HepG2 (cell line): Measurements from ENCODE around the gene RPL34. TPM values are rescaled to one million over a fixed set of nuclear protein-coding genes. Genes with fewer than 3 reads are reported as not detected.
A peak's percentile ranks its signal among the peaks of the same experiment; 100 is the strongest.

Experiments used
- ATAC-seq: fragments of 200-7000 bp; cut with Tn5 transposase; 3 replicates; pipeline ENCODE4 v1.9.1; 2020; ENCODE audit warnings: mild to moderate bottlenecking, moderate library complexity
- BruUV-seq: library from RNA; stranded (reverse); fragments of 400-500 nt; replicated peaks from 2 replicates; lab custom pipeline; 2021; lab: Mats Ljungman, UMichigan
- CTCF ChIA-PET: fragments of 300-600 bp; formaldehyde crosslinking; extraction: SDS; loops from one replicate; lab custom pipeline; 2021; ENCODE audit warnings: low total read pairs, inconsistent platforms, low intra/inter-chr PET ratio; lab: Yijun Ruan, JAX
- POLR2A ChIA-PET: fragments of 350-600 bp; sonication (Branson Sonifier 250); formaldehyde crosslinking; loops from one replicate; lab custom pipeline; 2020; ENCODE audit warnings: antibody characterized with exemption, inconsistent platforms; lab: Yijun Ruan, JAX
- DNase-seq: peaks from one replicate; pipeline ENCODE4 v3.0.0-alpha.2; 2015; ENCODE audit warnings: low spot score
- FAIRE-seq: peaks from 3 replicates; lab custom pipeline; 2011; peaks lifted over from hg19 to GRCh38; lab: Jason Lieb, UNC
- H2AFZ ChIP-seq: one replicate; pipeline ENCODE4 v1.6.1; 2011; ENCODE audit warnings: low read length, inconsistent platforms
- H3K27ac ChIP-seq: fragments of 300-600 bp; 3 replicates; pipeline ENCODE4 v1.8.0; 2011; ENCODE audit warnings: mixed run types, mild to moderate bottlenecking, mixed read lengths, low read length, inconsistent platforms; ENCODE audit not compliant: insufficient read depth; ENCODE audit errors: extremely low read length
- H3K27me3 ChIP-seq, 2 experiments: fragments of 200-600 bp in 1 of 2; 2 replicates in 1 of 2; 3 replicates in 1 of 2; pipeline versions ENCODE4 v1.6.0 to v1.8.0; 2011; ENCODE audit warnings: low read length in 2 of 2, mild to moderate bottlenecking in 2 of 2, moderate library complexity in 2 of 2, inconsistent platforms in 1 of 2; ENCODE audit not compliant: insufficient read depth in 2 of 2, control insufficient read depth in 1 of 2
- H3K36me3 ChIP-seq, 2 experiments: fragments of 200-600 bp in 1 of 2; replicated peaks in 1 of 2; 2 replicates in 1 of 2; 3 replicates in 1 of 2; pipeline versions ENCODE4 v1.5.1 to v1.8.0; 2011; ENCODE audit warnings: low read length in 2 of 2, inconsistent platforms in 1 of 2; ENCODE audit not compliant: insufficient read depth in 2 of 2, control insufficient read depth in 1 of 2
- H3K4me1 ChIP-seq: 2 replicates; pipeline ENCODE4 v1.5.1; 2012; ENCODE audit warnings: low read length, inconsistent platforms; ENCODE audit not compliant: insufficient read depth
- H3K4me2 ChIP-seq: 2 replicates; pipeline ENCODE4 v1.6.0; 2011; ENCODE audit warnings: low read depth, low read length, inconsistent platforms
- H3K4me3 ChIP-seq, 3 experiments: fragments of 200-600 bp in 1 of 3; sonication (generic), shearing (Covaris generic) in 1 of 3; replicated peaks in 1 of 3; 2 replicates each; pipeline ENCODE4 v1.5.1; 2011 to 2016; ENCODE audit warnings: low read length in 3 of 3, inconsistent platforms in 2 of 3, low read depth in 2 of 3, mild to moderate bottlenecking in 2 of 3, control low read depth in 1 of 3, mixed read lengths in 1 of 3; ENCODE audit not compliant: insufficient read depth in 1 of 3
- H3K79me2 ChIP-seq: one replicate; pipeline ENCODE4 v1.6.1; 2011; ENCODE audit warnings: low read length, inconsistent platforms; ENCODE audit not compliant: insufficient read depth
- H3K9ac ChIP-seq: 2 replicates; pipeline ENCODE4 v1.6.0; 2011; ENCODE audit warnings: mild to moderate bottlenecking, low read depth, low read length, inconsistent platforms; ENCODE audit not compliant: insufficient read depth
- H3K9me3 ChIP-seq: 2 replicates; pipeline ENCODE4 v1.5.1; 2012; ENCODE audit warnings: mild to moderate bottlenecking, low read length
- H4K20me1 ChIP-seq: 2 replicates; pipeline ENCODE4 v1.6.0; 2011; ENCODE audit warnings: inconsistent platforms, mild to moderate bottlenecking, low read length, moderate library complexity; ENCODE audit not compliant: insufficient read depth
- ASH2L ChIP-seq: fragments of 300-600, 200-600 bp; sonication (generic); IDR thresholded peaks from 2 replicates; pipeline ENCODE4 v1.7.0; 2017; ENCODE audit warnings: low read depth, mild to moderate bottlenecking, moderate library complexity, mixed read lengths, low read length; ENCODE audit not compliant: insufficient read length
- CBFB ChIP-seq: sonication (generic); formaldehyde crosslinking; IDR thresholded peaks from 2 replicates; pipeline ENCODE4 v1.4.0; 2020; ENCODE audit warnings: missing genetic modification reagents
- DR1 ChIP-seq: sonication (generic); formaldehyde crosslinking; IDR thresholded peaks from 2 replicates; pipeline ENCODE4 v1.8.0; 2021; ENCODE audit warnings: mild to moderate bottlenecking, missing genetic modification reagents, inconsistent platforms
- EZH2 ChIP-seq: conservative IDR thresholded peaks from 2 replicates; pipeline ENCODE4 v1.6.1; 2012; ENCODE audit warnings: mild to moderate bottlenecking, low read depth, low read length, moderate library complexity
- HMGXB3 ChIP-seq: sonication (generic); formaldehyde crosslinking; IDR thresholded peaks from 2 replicates; pipeline ENCODE4 v1.4.0; 2020; ENCODE audit warnings: missing genetic modification reagents, borderline replicate concordance
- HOXA3 ChIP-seq: sonication (generic); formaldehyde crosslinking; IDR thresholded peaks from 2 replicates; pipeline ENCODE4 v1.5.0; 2020; ENCODE audit warnings: missing genetic modification reagents
- NFRKB ChIP-seq: fragments of 450-650 bp; IDR thresholded peaks from 2 replicates; pipeline ENCODE4 v1.6.1; 2017
- NR2F6 ChIP-seq, 2 experiments: IDR thresholded peaks; 2 replicates each; pipeline ENCODE4 v1.6.1; 2016; ENCODE audit warnings: antibody characterized with exemption in 1 of 2, mild to moderate bottlenecking in 1 of 2
- PBX2 ChIP-seq: IDR thresholded peaks from 2 replicates; pipeline ENCODE4 v1.6.1; 2016; ENCODE audit warnings: control low read depth
- POGZ ChIP-seq: sonication (generic); formaldehyde crosslinking; IDR thresholded peaks from 2 replicates; pipeline ENCODE4 v1.4.0; 2020; ENCODE audit warnings: mild to moderate bottlenecking, missing genetic modification reagents
- POLR2G ChIP-seq: fragments of 200-400 bp; formaldehyde crosslinking; IDR thresholded peaks from 2 replicates; pipeline ENCODE4 v1.6.1; 2018; ENCODE audit warnings: mild to moderate bottlenecking, low read depth, low read length, moderate library complexity
- RBFOX2 ChIP-seq: fragments of 200-400 bp; formaldehyde crosslinking; IDR thresholded peaks from 2 replicates; pipeline ENCODE4 v1.6.1; 2017; ENCODE audit warnings: low read depth, mild to moderate bottlenecking, low read length
- RFX3 ChIP-seq: IDR thresholded peaks from 2 replicates; pipeline ENCODE4 v1.6.1; 2016; ENCODE audit warnings: missing biosample characterization, missing genetic modification reagents
- TAF15 ChIP-seq: fragments of 200-400 bp; formaldehyde crosslinking; IDR thresholded peaks from one replicate; pipeline ENCODE4 v1.6.1; 2018; ENCODE audit warnings: mild to moderate bottlenecking, low read depth, low read length; ENCODE audit not compliant: poor library complexity, severe bottlenecking
- TCF7L2 ChIP-seq: IDR thresholded peaks from 2 replicates; pipeline ENCODE4 v1.6.1; 2011; ENCODE audit warnings: mild to moderate bottlenecking, low read depth, low read length, moderate library complexity
- ZEB1 ChIP-seq: IDR thresholded peaks from 2 replicates; pipeline ENCODE4 v1.6.1; 2012; ENCODE audit warnings: mild to moderate bottlenecking, low read depth, inconsistent platforms; ENCODE audit not compliant: insufficient replicate concordance
- in situ Hi-C: cut with HindIII; loops from 2 replicates; pipeline ENCODE4 v1.10.0; 2017; ENCODE audit warnings: low pct_unique_long_range_greater_than_20kb; ENCODE audit not compliant: extremely low pct_ligation_motif_present
- intact Hi-C: fragments of 100-400 bp; cut with micrococcal nuclease; formaldehyde crosslinking; loops from one replicate; pipeline ENCODE4 v1.10.0; 2022; ENCODE audit not compliant: unreplicated experiment
- polyA plus RNA-seq, 8 experiments: library from polyadenylated mRNA; depleted of rRNA in 3 of 8; stranded (reverse) in 7 of 8; unstranded in 1 of 8; fragments of >200 nt; fragmentation: Illumina TruSeq in 4 of 8; extraction: Trizol in 4 of 8; gene quantifications; 2 replicates each; pipeline versions ENCODE4 v1.2.1 to v1.2.3, GENCODE V29; 2011 to 2016; ENCODE audit warnings: low read depth in 4 of 8, missing spikeins in 1 of 8, mixed read lengths in 1 of 8; ENCODE audit not compliant: insufficient read depth in 1 of 8
- total RNA-seq, 5 experiments: library from RNA; depleted of rRNA; stranded (reverse); fragments of >200 nt; fragmentation: Illumina TruSeq; extraction: Trizol; gene quantifications; 2 replicates each; pipeline ENCODE4 v1.2.3, GENCODE V29; 2016; ENCODE audit warnings: low read depth in 1 of 5
- TF ChIP-seq, protein P1 (sequence below): sonication (generic); formaldehyde crosslinking; IDR thresholded peaks from 2 replicates; pipeline ENCODE4 v1.4.0; 2020; ENCODE audit warnings: missing genetic modification reagents

Gene RPL34
- total and polyA plus RNA-seq, 2 of the 13 experiments (the other 11 are each of a cell fraction or from before 2014, with no cell fraction given): 2,235 to 3,985 TPM

DNA sequence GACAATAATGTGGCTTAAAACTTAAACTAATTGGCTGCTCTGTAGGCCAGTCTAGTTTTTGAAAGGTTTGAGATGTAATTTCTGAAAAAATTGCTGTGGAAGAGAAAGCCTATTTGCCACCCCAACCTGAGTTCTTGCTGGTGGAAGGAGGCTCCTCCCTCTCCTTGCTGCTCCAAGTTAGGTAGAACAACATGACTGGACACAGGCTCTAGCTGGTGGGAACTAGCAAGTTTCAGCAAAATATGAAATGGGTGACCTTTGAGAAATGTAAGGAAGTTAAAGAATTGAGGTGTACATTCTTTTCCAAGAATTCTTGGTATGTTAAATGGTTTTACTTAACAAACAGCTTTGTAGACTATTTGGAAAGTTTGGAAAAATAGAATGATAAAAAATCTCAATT, 8.0 kb downstream of the RPL34 start:
- ChIA-PET CTCF (no interaction called here), POLR2A (interaction anchor here (3.0 kb wide), 1 partner anchor 8 kb away, joined by 10 read pairs; the partner anchor contains the start of gene RPL34)
- Histone ChIP-seq H3K4me1 (peaks cover 14% of the 10 kb centered on the region), H3K4me3 (no peak overlapping the region), H3K36me3 (peaks cover 11 to 69% of the 10 kb centered on the region in 2 experiments), H3K27ac (no peak overlapping the region), H2AFZ (no peak overlapping the region), H3K27me3 (no peaks in the 10 kb centered on the region), H3K79me2 (peaks cover 13% of the 10 kb centered on the region), H4K20me1 (peaks cover 26% of the 10 kb centered on the region), H3K4me2 (no peak overlapping the region), H3K9me3 (no peaks in the 10 kb centered on the region), H3K9ac (no peak overlapping the region)
- FAIRE-seq: no peak
- in situ Hi-C loops (no loop called here), intact Hi-C loops (no loop called here)
- BruUV-seq: no TSS peak
- TF ChIP-seq, protein P1, sequence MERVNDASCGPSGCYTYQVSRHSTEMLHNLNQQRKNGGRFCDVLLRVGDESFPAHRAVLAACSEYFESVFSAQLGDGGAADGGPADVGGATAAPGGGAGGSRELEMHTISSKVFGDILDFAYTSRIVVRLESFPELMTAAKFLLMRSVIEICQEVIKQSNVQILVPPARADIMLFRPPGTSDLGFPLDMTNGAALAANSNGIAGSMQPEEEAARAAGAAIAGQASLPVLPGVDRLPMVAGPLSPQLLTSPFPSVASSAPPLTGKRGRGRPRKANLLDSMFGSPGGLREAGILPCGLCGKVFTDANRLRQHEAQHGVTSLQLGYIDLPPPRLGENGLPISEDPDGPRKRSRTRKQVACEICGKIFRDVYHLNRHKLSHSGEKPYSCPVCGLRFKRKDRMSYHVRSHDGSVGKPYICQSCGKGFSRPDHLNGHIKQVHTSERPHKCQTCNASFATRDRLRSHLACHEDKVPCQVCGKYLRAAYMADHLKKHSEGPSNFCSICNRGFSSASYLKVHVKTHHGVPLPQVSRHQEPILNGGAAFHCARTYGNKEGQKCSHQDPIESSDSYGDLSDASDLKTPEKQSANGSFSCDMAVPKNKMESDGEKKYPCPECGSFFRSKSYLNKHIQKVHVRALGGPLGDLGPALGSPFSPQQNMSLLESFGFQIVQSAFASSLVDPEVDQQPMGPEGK (CRISPR knock-in tag): no peak
- TF ChIP-seq RFX3 (CRISPR knock-in tag) (no peak), EZH2 (no peak), NR2F6 (IDR thresholded peaks at IDR 0.05) (no peak), NR2F6 (CRISPR knock-in tag; IDR thresholded peaks at IDR 0.05) (no peak), ZEB1 (no peak), PBX2 (CRISPR knock-in tag) (no peak), HMGXB3 (CRISPR knock-in tag) (no peak), RBFOX2 (0 out of 2 replicates have a peak, but pooled peaks have one; percentile 3), POLR2G (0 out of 2 replicates have a peak, but pooled peaks have one; percentile 42), TAF15 (no peak), CBFB (CRISPR knock-in tag) (no peak), HOXA3 (no peak), DR1 (CRISPR knock-in tag) (no peak), TCF7L2 (no peak), NFRKB (no peak), ASH2L (no peak), POGZ (CRISPR knock-in tag) (no peak)
- peak; percentile 13; the same call in 2 of the 3 replicates for ATAC-seq
- no peak for DNase-seq
